HepG2 (cell line): Measurements from ENCODE around the gene MDFIC. TPM values are rescaled to one million over a fixed set of nuclear protein-coding genes. Genes with fewer than 3 reads are reported as not detected.

Experiments
- ATAC-seq: fragments of 200-7000 bp; cut with Tn5 transposase; 3 replicates; pipeline ENCODE4 v1.9.1; 2020; ENCODE audit warnings: mild to moderate bottlenecking, moderate library complexity
- BruUV-seq: library from RNA; stranded (reverse); fragments of 400-500 nt; replicated peaks from 2 replicates; lab custom pipeline; 2021; lab: Mats Ljungman, UMichigan
- CTCF ChIA-PET: fragments of 300-600 bp; formaldehyde crosslinking; extraction: SDS; loops from one replicate; lab custom pipeline; 2021; ENCODE audit warnings: low total read pairs, inconsistent platforms, low intra/inter-chr PET ratio; lab: Yijun Ruan, JAX
- POLR2A ChIA-PET: fragments of 350-600 bp; sonication (Branson Sonifier 250); formaldehyde crosslinking; loops from one replicate; lab custom pipeline; 2020; ENCODE audit warnings: antibody characterized with exemption, inconsistent platforms; lab: Yijun Ruan, JAX
- DNase-seq: peaks from one replicate; pipeline ENCODE4 v3.0.0-alpha.2; 2015; ENCODE audit warnings: low spot score
- FAIRE-seq: peaks from 3 replicates; lab custom pipeline; 2011; peaks lifted over from hg19 to GRCh38; lab: Jason Lieb, UNC
- H2AFZ ChIP-seq: one replicate; pipeline ENCODE4 v1.6.1; 2011; ENCODE audit warnings: low read length, inconsistent platforms
- H3K27ac ChIP-seq: fragments of 300-600 bp; 3 replicates; pipeline ENCODE4 v1.8.0; 2011; ENCODE audit warnings: mixed run types, mild to moderate bottlenecking, mixed read lengths, low read length, inconsistent platforms; ENCODE audit not compliant: insufficient read depth; ENCODE audit errors: extremely low read length
- H3K27me3 ChIP-seq, 2 experiments: fragments of 200-600 bp in 1 of 2; 2 replicates in 1 of 2; 3 replicates in 1 of 2; pipeline versions ENCODE4 v1.6.0 to v1.8.0; 2011; ENCODE audit warnings: low read length in 2 of 2, mild to moderate bottlenecking in 2 of 2, moderate library complexity in 2 of 2, inconsistent platforms in 1 of 2; ENCODE audit not compliant: insufficient read depth in 2 of 2, control insufficient read depth in 1 of 2
- H3K36me3 ChIP-seq, 2 experiments: fragments of 200-600 bp in 1 of 2; replicated peaks in 1 of 2; 2 replicates in 1 of 2; 3 replicates in 1 of 2; pipeline versions ENCODE4 v1.5.1 to v1.8.0; 2011; ENCODE audit warnings: low read length in 2 of 2, inconsistent platforms in 1 of 2; ENCODE audit not compliant: insufficient read depth in 2 of 2, control insufficient read depth in 1 of 2
- H3K4me1 ChIP-seq: 2 replicates; pipeline ENCODE4 v1.5.1; 2012; ENCODE audit warnings: low read length, inconsistent platforms; ENCODE audit not compliant: insufficient read depth
- H3K4me2 ChIP-seq: 2 replicates; pipeline ENCODE4 v1.6.0; 2011; ENCODE audit warnings: low read depth, low read length, inconsistent platforms
- H3K4me3 ChIP-seq, 3 experiments: fragments of 200-600 bp in 1 of 3; sonication (generic), shearing (Covaris generic) in 1 of 3; replicated peaks in 1 of 3; 2 replicates each; pipeline ENCODE4 v1.5.1; 2011 to 2016; ENCODE audit warnings: low read length in 3 of 3, inconsistent platforms in 2 of 3, low read depth in 2 of 3, mild to moderate bottlenecking in 2 of 3, control low read depth in 1 of 3, mixed read lengths in 1 of 3; ENCODE audit not compliant: insufficient read depth in 1 of 3
- H3K79me2 ChIP-seq: one replicate; pipeline ENCODE4 v1.6.1; 2011; ENCODE audit warnings: low read length, inconsistent platforms; ENCODE audit not compliant: insufficient read depth
- H3K9ac ChIP-seq: 2 replicates; pipeline ENCODE4 v1.6.0; 2011; ENCODE audit warnings: mild to moderate bottlenecking, low read depth, low read length, inconsistent platforms; ENCODE audit not compliant: insufficient read depth
- H3K9me3 ChIP-seq: 2 replicates; pipeline ENCODE4 v1.5.1; 2012; ENCODE audit warnings: mild to moderate bottlenecking, low read length
- H4K20me1 ChIP-seq: 2 replicates; pipeline ENCODE4 v1.6.0; 2011; ENCODE audit warnings: inconsistent platforms, mild to moderate bottlenecking, low read length, moderate library complexity; ENCODE audit not compliant: insufficient read depth
- HES4 ChIP-seq: sonication (generic); formaldehyde crosslinking; IDR thresholded peaks from 2 replicates; pipeline ENCODE4 v1.9.0; 2021; ENCODE audit warnings: mild to moderate bottlenecking, missing genetic modification reagents, borderline replicate concordance
- HNRNPH1 ChIP-seq: fragments of 200-400 bp; formaldehyde crosslinking; optimal IDR thresholded peaks from 2 replicates; pipeline ENCODE3; 2017; ENCODE audit warnings: mild to moderate bottlenecking, low read depth, low read length
- KDM5B ChIP-seq: sonication (generic); formaldehyde crosslinking; IDR thresholded peaks from 2 replicates; pipeline ENCODE4 v1.4.0; 2020; ENCODE audit warnings: missing genetic modification reagents, mild to moderate bottlenecking, borderline replicate concordance
- NR2F2 ChIP-seq: IDR thresholded peaks from 2 replicates; pipeline ENCODE4 v1.6.1; 2012; ENCODE audit warnings: low read depth, inconsistent platforms, borderline replicate concordance
- PCBP1 ChIP-seq: fragments of 200-400 bp; formaldehyde crosslinking; IDR thresholded peaks from 2 replicates; pipeline ENCODE4 v1.6.1; 2017; ENCODE audit warnings: mild to moderate bottlenecking, low read depth, low read length, borderline replicate concordance
- ZMYM4 ChIP-seq: sonication (generic); formaldehyde crosslinking; IDR thresholded peaks from 2 replicates; pipeline ENCODE4 v1.8.1; 2023; ENCODE audit warnings: mild to moderate bottlenecking, missing genetic modification reagents
- ZNF121 ChIP-seq: sonication (generic); formaldehyde crosslinking; IDR thresholded peaks from 2 replicates; pipeline ENCODE4 v1.5.0; 2020; ENCODE audit warnings: mild to moderate bottlenecking, missing genetic modification reagents
- ZNF430 ChIP-seq: sonication (generic); formaldehyde crosslinking; IDR thresholded peaks from 2 replicates; pipeline ENCODE4 v1.9.0; 2021; ENCODE audit warnings: mild to moderate bottlenecking, missing genetic modification reagents
- ZNF562 ChIP-seq: sonication (generic); formaldehyde crosslinking; IDR thresholded peaks from 2 replicates; pipeline ENCODE4 v1.8.0; 2022; ENCODE audit warnings: missing genetic modification reagents, borderline replicate concordance
- ZNF598 ChIP-seq: sonication (generic); formaldehyde crosslinking; IDR thresholded peaks from 2 replicates; pipeline ENCODE4 v1.5.1; 2020; ENCODE audit warnings: mild to moderate bottlenecking, missing genetic modification reagents, borderline replicate concordance
- whole genome bisulfite sequencing: methylation state at CpG from one replicate; pipeline ENCODE4 v1.1.6; 2017; ENCODE audit warnings: low lambda C conversion rate; 5-methylcytosine and 5-hydroxymethylcytosine counted together
- in situ Hi-C: cut with HindIII; loops from 2 replicates; pipeline ENCODE4 v1.10.0; 2017; ENCODE audit warnings: low pct_unique_long_range_greater_than_20kb; ENCODE audit not compliant: extremely low pct_ligation_motif_present
- intact Hi-C: fragments of 100-400 bp; cut with micrococcal nuclease; formaldehyde crosslinking; loops from one replicate; pipeline ENCODE4 v1.10.0; 2022; ENCODE audit not compliant: unreplicated experiment
- polyA plus RNA-seq, 8 experiments: library from polyadenylated mRNA; depleted of rRNA in 3 of 8; stranded (reverse) in 7 of 8; unstranded in 1 of 8; fragments of >200 nt; fragmentation: Illumina TruSeq in 4 of 8; extraction: Trizol in 4 of 8; gene quantifications; 2 replicates each; pipeline versions ENCODE4 v1.2.1 to v1.2.3, GENCODE V29; 2011 to 2016; ENCODE audit warnings: low read depth in 4 of 8, missing spikeins in 1 of 8, mixed read lengths in 1 of 8; ENCODE audit not compliant: insufficient read depth in 1 of 8
- total RNA-seq, 5 experiments: library from RNA; depleted of rRNA; stranded (reverse); fragments of >200 nt; fragmentation: Illumina TruSeq; extraction: Trizol; gene quantifications; 2 replicates each; pipeline ENCODE4 v1.2.3, GENCODE V29; 2016; ENCODE audit warnings: low read depth in 1 of 5
- TF ChIP-seq, protein P1 (sequence below): sonication (generic); formaldehyde crosslinking; IDR thresholded peaks from 2 replicates; pipeline ENCODE4 v1.4.0; 2020; ENCODE audit warnings: mild to moderate bottlenecking, missing genetic modification reagents
- TF ChIP-seq, protein P2 (sequence below): IDR thresholded peaks from 2 replicates; pipeline ENCODE4 v1.6.1; 2012; ENCODE audit warnings: inconsistent platforms
- TF ChIP-seq, protein P3 (sequence below): sonication (generic); formaldehyde crosslinking; IDR thresholded peaks from 2 replicates; pipeline ENCODE4 v1.4.0; 2020; ENCODE audit warnings: missing genetic modification reagents
- TF ChIP-seq, protein P4 (sequence below): sonication (generic); formaldehyde crosslinking; IDR thresholded peaks from 2 replicates; pipeline ENCODE4 v1.8.0; 2022; ENCODE audit warnings: low read depth, missing genetic modification reagents

Gene MDFIC
- total and polyA plus RNA-seq, 2 of the 13 experiments (the other 11 are each of a cell fraction or from before 2014, with no cell fraction given): 0.13 TPM; not detected in 1

DNA sequence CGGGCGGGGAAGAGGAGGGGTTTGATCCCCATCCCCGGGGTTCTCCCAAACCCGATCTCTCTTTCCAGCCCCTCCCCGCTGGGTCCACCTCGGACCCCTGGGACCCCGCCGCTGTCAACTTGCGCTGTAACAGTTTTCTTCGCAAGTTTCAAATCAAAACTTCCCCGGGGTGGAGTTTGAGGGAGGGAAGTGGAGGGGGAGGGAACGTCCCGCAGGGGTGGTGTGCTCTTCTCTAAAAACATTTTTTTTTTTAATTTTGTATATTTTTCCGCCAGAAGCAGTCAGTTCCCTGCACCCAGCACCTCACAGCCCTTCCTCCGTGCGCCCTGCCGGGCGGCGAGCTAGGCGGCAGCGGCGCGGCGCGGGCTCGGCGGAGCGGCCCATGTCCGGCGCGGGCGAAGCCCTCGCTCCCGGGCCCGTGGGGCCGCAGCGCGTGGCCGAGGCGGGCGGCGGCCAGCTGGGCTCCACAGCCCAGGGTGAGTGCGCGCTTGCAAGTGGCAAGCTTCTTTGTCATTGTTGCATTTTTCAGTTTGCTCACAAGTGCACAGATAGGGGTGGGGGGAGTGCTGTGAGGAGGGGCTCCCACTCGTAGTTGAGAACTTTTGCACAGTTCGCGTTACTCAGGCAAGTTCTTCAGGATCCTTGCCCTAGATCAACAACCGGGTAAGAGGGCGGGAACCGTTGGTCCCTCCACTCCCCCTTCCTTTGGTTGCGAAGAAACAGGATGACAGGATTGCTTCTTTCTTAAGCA, 933 bp downstream of the MDFIC start:
- TF ChIP-seq, protein P1, sequence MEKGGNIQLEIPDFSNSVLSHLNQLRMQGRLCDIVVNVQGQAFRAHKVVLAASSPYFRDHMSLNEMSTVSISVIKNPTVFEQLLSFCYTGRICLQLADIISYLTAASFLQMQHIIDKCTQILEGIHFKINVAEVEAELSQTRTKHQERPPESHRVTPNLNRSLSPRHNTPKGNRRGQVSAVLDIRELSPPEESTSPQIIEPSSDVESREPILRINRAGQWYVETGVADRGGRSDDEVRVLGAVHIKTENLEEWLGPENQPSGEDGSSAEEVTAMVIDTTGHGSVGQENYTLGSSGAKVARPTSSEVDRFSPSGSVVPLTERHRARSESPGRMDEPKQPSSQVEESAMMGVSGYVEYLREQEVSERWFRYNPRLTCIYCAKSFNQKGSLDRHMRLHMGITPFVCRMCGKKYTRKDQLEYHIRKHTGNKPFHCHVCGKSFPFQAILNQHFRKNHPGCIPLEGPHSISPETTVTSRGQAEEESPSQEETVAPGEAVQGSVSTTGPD (CRISPR knock-in tag): no peak
- no peak for TF ChIP-seq ZMYM4 (CRISPR knock-in tag)
- TF ChIP-seq, protein P2, sequence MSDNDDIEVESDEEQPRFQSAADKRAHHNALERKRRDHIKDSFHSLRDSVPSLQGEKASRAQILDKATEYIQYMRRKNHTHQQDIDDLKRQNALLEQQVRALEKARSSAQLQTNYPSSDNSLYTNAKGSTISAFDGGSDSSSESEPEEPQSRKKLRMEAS: 0 out of 2 replicates have a peak, but pooled peaks have one; percentile 25
- TF ChIP-seq KDM5B (CRISPR knock-in tag): 0 out of 2 replicates have a peak, but pooled peaks have one; percentile 9
- TF ChIP-seq NR2F2: no peak
- TF ChIP-seq ZNF121: no peak
- 4% methylated on average over 25 of the region's 51 CpGs for WGBS
- peak overlapping the region; percentile 73 for H3K4me2 ChIP-seq
- H3K36me3 ChIP-seq: no peaks in the 10 kb centered on the region
- no peak overlapping the region for H3K27ac ChIP-seq
- H3K79me2 ChIP-seq: no peaks in the 10 kb centered on the region
- CTCF ChIA-PET: no interaction called here
- H3K4me1 ChIP-seq: peaks cover 19% of the 10 kb centered on the region
- H2AFZ ChIP-seq: no peak overlapping the region
- peak overlapping the region; percentile 4 to 68 (median 50); a peak in 5 of 6 replicates for H3K4me3 ChIP-seq
- ATAC-seq: peak; percentile 82
- no peaks in the 10 kb centered on the region for H3K9me3 ChIP-seq
- intact Hi-C loops (no loop called here), in situ Hi-C loops (no loop called here)
- no peak overlapping the region for H3K9ac ChIP-seq
- POLR2A ChIA-PET: no interaction called here
- no peak for FAIRE-seq
- BruUV-seq: no TSS peak
- H4K20me1 ChIP-seq: no peaks in the 10 kb centered on the region
- H3K27me3 ChIP-seq: peaks cover 2 to 19% of the 10 kb centered on the region in 2 experiments; a peak in 3 of 5 replicates
- DNase-seq: no peak

DNA sequence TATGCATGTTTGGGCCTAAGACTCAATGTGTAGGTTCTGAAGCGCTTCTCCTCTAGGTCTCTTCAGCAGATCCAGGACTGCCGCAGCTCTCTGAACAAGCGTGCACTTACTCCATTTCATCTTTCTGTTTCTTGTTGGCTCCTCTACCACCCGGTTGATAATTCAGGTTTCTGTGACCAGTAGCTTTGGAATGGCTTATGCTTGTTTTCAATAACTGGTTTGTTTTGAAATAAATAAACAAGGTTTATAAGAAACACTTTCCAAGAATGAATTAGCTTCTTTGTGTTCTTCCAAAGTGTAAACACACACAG, 1.5 kb downstream of the MDFIC start:
- POLR2A ChIA-PET: no interaction called here
- FAIRE-seq: no peak
- no peaks in the 10 kb centered on the region for H4K20me1 ChIP-seq
- ATAC-seq: no peak
- peak overlapping the region; percentile 73 for H3K4me2 ChIP-seq
- no TSS peak for BruUV-seq
- H2AFZ ChIP-seq: no peak overlapping the region
- H3K4me1 ChIP-seq: peaks cover 19% of the 10 kb centered on the region
- H3K27me3 ChIP-seq: peaks cover 2 to 19% of the 10 kb centered on the region in 2 experiments; a peak in 3 of 5 replicates
- no peak overlapping the region for H3K9ac ChIP-seq
- no peaks in the 10 kb centered on the region for H3K9me3 ChIP-seq
- DNase-seq: no peak
- no peak overlapping the region for H3K27ac ChIP-seq
- H3K4me3 ChIP-seq: peak overlapping the region in 1 of 3 experiments; percentile 68; a peak in 1 of 6 replicates
- in situ Hi-C loops (no loop called here), intact Hi-C loops (no loop called here)
- no peaks in the 10 kb centered on the region for H3K36me3 ChIP-seq
- CTCF ChIA-PET: no interaction called here
- 4% methylated on average over 4 of the region's 4 CpGs for WGBS
- H3K79me2 ChIP-seq: no peaks in the 10 kb centered on the region
- TF ChIP-seq ZNF562 (CRISPR knock-in tag) (no peak), ZNF598 (CRISPR knock-in tag) (no peak), ZNF430 (CRISPR knock-in tag) (no peak), PCBP1 (no peak), HNRNPH1 (no peak), HES4 (CRISPR knock-in tag) (no peak)
- TF ChIP-seq, protein P3, sequence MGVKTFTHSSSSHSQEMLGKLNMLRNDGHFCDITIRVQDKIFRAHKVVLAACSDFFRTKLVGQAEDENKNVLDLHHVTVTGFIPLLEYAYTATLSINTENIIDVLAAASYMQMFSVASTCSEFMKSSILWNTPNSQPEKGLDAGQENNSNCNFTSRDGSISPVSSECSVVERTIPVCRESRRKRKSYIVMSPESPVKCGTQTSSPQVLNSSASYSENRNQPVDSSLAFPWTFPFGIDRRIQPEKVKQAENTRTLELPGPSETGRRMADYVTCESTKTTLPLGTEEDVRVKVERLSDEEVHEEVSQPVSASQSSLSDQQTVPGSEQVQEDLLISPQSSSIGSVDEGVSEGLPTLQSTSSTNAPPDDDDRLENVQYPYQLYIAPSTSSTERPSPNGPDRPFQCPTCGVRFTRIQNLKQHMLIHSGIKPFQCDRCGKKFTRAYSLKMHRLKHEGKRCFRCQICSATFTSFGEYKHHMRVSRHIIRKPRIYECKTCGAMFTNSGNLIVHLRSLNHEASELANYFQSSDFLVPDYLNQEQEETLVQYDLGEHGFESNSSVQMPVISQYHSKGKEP: no peak
- TF ChIP-seq, protein P4, sequence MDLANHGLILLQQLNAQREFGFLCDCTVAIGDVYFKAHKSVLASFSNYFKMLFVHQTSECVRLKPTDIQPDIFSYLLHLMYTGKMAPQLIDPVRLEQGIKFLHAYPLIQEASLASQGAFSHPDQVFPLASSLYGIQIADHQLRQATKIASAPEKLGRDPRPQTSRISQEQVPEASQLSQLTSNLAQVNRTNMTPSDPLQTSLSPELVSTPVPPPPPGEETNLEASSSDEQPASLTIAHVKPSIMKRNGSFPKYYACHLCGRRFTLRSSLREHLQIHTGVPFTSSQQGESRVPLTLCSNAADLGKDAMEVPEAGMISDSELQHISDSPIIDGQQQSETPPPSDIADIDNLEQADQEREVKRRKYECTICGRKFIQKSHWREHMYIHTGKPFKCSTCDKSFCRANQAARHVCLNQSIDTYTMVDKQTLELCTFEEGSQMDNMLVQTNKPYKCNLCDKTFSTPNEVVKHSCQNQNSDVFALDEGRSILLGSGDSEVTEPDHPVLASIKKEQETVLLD (CRISPR knock-in tag): no peak
